HepG2 (cell line): ENCODE data around the gene SOBP. TPM values are rescaled to one million over a fixed set of nuclear protein-coding genes. Genes with fewer than 3 reads are reported as not detected.
"Not testable (repeated sequence)": the region's sequence is repeated elsewhere in the genome, so short reads cannot be mapped to it uniquely, and the experiment has no call there.

Experiments used
- ATAC-seq: fragments of 200-7000 bp; cut with Tn5 transposase; 3 replicates; pipeline ENCODE4 v1.9.1; 2020; ENCODE audit warnings: mild to moderate bottlenecking, moderate library complexity
- BruUV-seq: library from RNA; stranded (reverse); fragments of 400-500 nt; replicated peaks from 2 replicates; lab custom pipeline; 2021; lab: Mats Ljungman, UMichigan
- CTCF ChIA-PET: fragments of 300-600 bp; formaldehyde crosslinking; extraction: SDS; loops from one replicate; lab custom pipeline; 2021; ENCODE audit warnings: low total read pairs, inconsistent platforms, low intra/inter-chr PET ratio; lab: Yijun Ruan, JAX
- POLR2A ChIA-PET: fragments of 350-600 bp; sonication (Branson Sonifier 250); formaldehyde crosslinking; loops from one replicate; lab custom pipeline; 2020; ENCODE audit warnings: antibody characterized with exemption, inconsistent platforms; lab: Yijun Ruan, JAX
- DNase-seq: peaks from one replicate; pipeline ENCODE4 v3.0.0-alpha.2; 2015; ENCODE audit warnings: low spot score
- FAIRE-seq: peaks from 3 replicates; lab custom pipeline; 2011; peaks lifted over from hg19 to GRCh38; lab: Jason Lieb, UNC
- H2AFZ ChIP-seq: one replicate; pipeline ENCODE4 v1.6.1; 2011; ENCODE audit warnings: low read length, inconsistent platforms
- H3K27ac ChIP-seq: fragments of 300-600 bp; 3 replicates; pipeline ENCODE4 v1.8.0; 2011; ENCODE audit warnings: mixed run types, mild to moderate bottlenecking, mixed read lengths, low read length, inconsistent platforms; ENCODE audit not compliant: insufficient read depth; ENCODE audit errors: extremely low read length
- H3K27me3 ChIP-seq, 2 experiments: fragments of 200-600 bp in 1 of 2; 2 replicates in 1 of 2; 3 replicates in 1 of 2; pipeline versions ENCODE4 v1.6.0 to v1.8.0; 2011; ENCODE audit warnings: low read length in 2 of 2, mild to moderate bottlenecking in 2 of 2, moderate library complexity in 2 of 2, inconsistent platforms in 1 of 2; ENCODE audit not compliant: insufficient read depth in 2 of 2, control insufficient read depth in 1 of 2
- H3K36me3 ChIP-seq, 2 experiments: fragments of 200-600 bp in 1 of 2; replicated peaks in 1 of 2; 2 replicates in 1 of 2; 3 replicates in 1 of 2; pipeline versions ENCODE4 v1.5.1 to v1.8.0; 2011; ENCODE audit warnings: low read length in 2 of 2, inconsistent platforms in 1 of 2; ENCODE audit not compliant: insufficient read depth in 2 of 2, control insufficient read depth in 1 of 2
- H3K4me1 ChIP-seq: 2 replicates; pipeline ENCODE4 v1.5.1; 2012; ENCODE audit warnings: low read length, inconsistent platforms; ENCODE audit not compliant: insufficient read depth
- H3K4me2 ChIP-seq: 2 replicates; pipeline ENCODE4 v1.6.0; 2011; ENCODE audit warnings: low read depth, low read length, inconsistent platforms
- H3K4me3 ChIP-seq, 3 experiments: fragments of 200-600 bp in 1 of 3; sonication (generic), shearing (Covaris generic) in 1 of 3; replicated peaks in 1 of 3; 2 replicates each; pipeline ENCODE4 v1.5.1; 2011 to 2016; ENCODE audit warnings: low read length in 3 of 3, inconsistent platforms in 2 of 3, low read depth in 2 of 3, mild to moderate bottlenecking in 2 of 3, control low read depth in 1 of 3, mixed read lengths in 1 of 3; ENCODE audit not compliant: insufficient read depth in 1 of 3
- H3K79me2 ChIP-seq: one replicate; pipeline ENCODE4 v1.6.1; 2011; ENCODE audit warnings: low read length, inconsistent platforms; ENCODE audit not compliant: insufficient read depth
- H3K9ac ChIP-seq: 2 replicates; pipeline ENCODE4 v1.6.0; 2011; ENCODE audit warnings: mild to moderate bottlenecking, low read depth, low read length, inconsistent platforms; ENCODE audit not compliant: insufficient read depth
- H3K9me3 ChIP-seq: 2 replicates; pipeline ENCODE4 v1.5.1; 2012; ENCODE audit warnings: mild to moderate bottlenecking, low read length
- H4K20me1 ChIP-seq: 2 replicates; pipeline ENCODE4 v1.6.0; 2011; ENCODE audit warnings: inconsistent platforms, mild to moderate bottlenecking, low read length, moderate library complexity; ENCODE audit not compliant: insufficient read depth
- CEBPG ChIP-seq: IDR thresholded peaks from 2 replicates; pipeline ENCODE4 v1.6.1; 2016
- CTCF ChIP-seq: sonication (generic); formaldehyde crosslinking; IDR thresholded peaks from 2 replicates; pipeline ENCODE4 v1.5.0; 2020; ENCODE audit warnings: mild to moderate bottlenecking, missing genetic modification reagents, moderate library complexity
- MED13 ChIP-seq: sonication (generic); formaldehyde crosslinking; IDR thresholded peaks from 2 replicates; pipeline ENCODE4 v1.5.0; 2020; ENCODE audit warnings: missing genetic modification reagents
- ZNF407 ChIP-seq: sonication (generic); formaldehyde crosslinking; IDR thresholded peaks from one replicate; pipeline ENCODE4 v1.5.1; 2020; ENCODE audit warnings: mild to moderate bottlenecking, missing genetic modification reagents; ENCODE audit errors: not compliant biosample characterization
- WGBS: methylation state at CpG from one replicate; pipeline ENCODE4 v1.1.6; 2017; ENCODE audit warnings: low lambda C conversion rate; 5-methylcytosine and 5-hydroxymethylcytosine counted together
- in situ Hi-C: cut with HindIII; loops from 2 replicates; pipeline ENCODE4 v1.10.0; 2017; ENCODE audit warnings: low pct_unique_long_range_greater_than_20kb; ENCODE audit not compliant: extremely low pct_ligation_motif_present
- intact Hi-C: fragments of 100-400 bp; cut with micrococcal nuclease; formaldehyde crosslinking; loops from one replicate; pipeline ENCODE4 v1.10.0; 2022; ENCODE audit not compliant: unreplicated experiment
- polyA plus RNA-seq, 8 experiments: library from polyadenylated mRNA; depleted of rRNA in 3 of 8; stranded (reverse) in 7 of 8; unstranded in 1 of 8; fragments of >200 nt; fragmentation: Illumina TruSeq in 4 of 8; extraction: Trizol in 4 of 8; gene quantifications; 2 replicates each; pipeline versions ENCODE4 v1.2.1 to v1.2.3, GENCODE V29; 2011 to 2016; ENCODE audit warnings: low read depth in 4 of 8, missing spikeins in 1 of 8, mixed read lengths in 1 of 8; ENCODE audit not compliant: insufficient read depth in 1 of 8
- total RNA-seq, 5 experiments: library from RNA; depleted of rRNA; stranded (reverse); fragments of >200 nt; fragmentation: Illumina TruSeq; extraction: Trizol; gene quantifications; 2 replicates each; pipeline ENCODE4 v1.2.3, GENCODE V29; 2016; ENCODE audit warnings: low read depth in 1 of 5

The SOBP gene
- total and polyA plus RNA-seq, 2 of the 13 experiments (the other 11 are each of a cell fraction or from before 2014, with no cell fraction given), result 1.5 to 6.9 TPM

- 2% methylated on average over 3 of the region's 3 CpGs for WGBS
- peaks cover 11% of the 10 kb centered on the region; the same call in 1 of the 2 replicates for H3K4me1 ChIP-seq
- CTCF ChIA-PET, H3K27ac ChIP-seq, H2AFZ ChIP-seq, H3K36me3 ChIP-seq, intact Hi-C loops, H3K4me2 ChIP-seq, H3K9me3 ChIP-seq, BruUV-seq, H4K20me1 ChIP-seq, H3K4me3 ChIP-seq: not testable (repeated sequence)
- 0 out of 3 replicates have a peak, but pooled peaks have one; percentile 30 for ATAC-seq
- 0 out of 2 replicates have a peak, but pooled peaks have one; percentile 11 for TF ChIP-seq CEBPG (CRISPR knock-in tag)
- TF ChIP-seq CTCF (CRISPR knock-in tag), result 0 out of 2 replicates have a peak, but pooled peaks have one; percentile 5
- TF ChIP-seq, all 625 proteins: peak for 2; not testable (repeated sequence) for 623
- POLR2A ChIA-PET, FAIRE-seq, DNase-seq, H3K27me3 ChIP-seq, H3K79me2 ChIP-seq, in situ Hi-C loops, H3K9ac ChIP-seq: not testable (repeated sequence)
These were observed 14.1 kb upstream of the SOBP start for GRCh38 chr6:107475826-107476225.

GRCh38 chr6:107479089-107479690 is 10.7 kb upstream of the SOBP start:
- in situ Hi-C loops, result no loop called here
- CTCF ChIA-PET, result no interaction called here
- intact Hi-C loops, result no loop called here
- no TSS peak for BruUV-seq
- Histone ChIP-seq H3K27me3 (no peaks in the 10 kb centered on the region), H4K20me1 (no peaks in the 10 kb centered on the region), H3K4me3 (no peak overlapping the region)
- FAIRE-seq, result no peak
- ATAC-seq, result no peak
- TF ChIP-seq MED13 (no peak), ZNF407 (no peak)
- TF ChIP-seq, all 625 proteins: peak for 0
- Histone ChIP-seq H2AFZ (no peak overlapping the region), H3K9me3 (no peaks in the 10 kb centered on the region), H3K36me3 (no peaks in the 10 kb centered on the region), H3K79me2 (no peaks in the 10 kb centered on the region), H3K27ac (no peak overlapping the region), H3K4me2 (no peak overlapping the region), H3K9ac (no peak overlapping the region), H3K4me1 (peaks cover 11% of the 10 kb centered on the region; the same call in 1 of the 2 replicates)
- POLR2A ChIA-PET, result interaction anchor here (3.0 kb wide), 1 partner anchor 20 kb away, joined by 10 read pairs; the partner anchor contains the start of gene PDSS2
- 21% methylated on average over 4 of the region's 4 CpGs for WGBS
- no peak for DNase-seq
